GM20000 (cell line): ENCODE measurements around the gene ROBO1.

Experiments used
- DNase-seq: peaks from one replicate; pipeline ENCODE4 v3.0.0; 2012; ENCODE audit warnings: low spot score
- CTCF ChIP-seq: IDR thresholded peaks from 2 replicates; pipeline ENCODE4 v1.5.1; 2012; ENCODE audit warnings: mild to moderate bottlenecking, control low read depth; ENCODE audit errors: extremely low read depth, missing control alignments

ROBO1 gene

GRCh38 chr3:79081335-79081734 is 686.5 kb downstream of the ROBO1 start:
- no peak for DNase-seq
- no peak for TF ChIP-seq CTCF

DNA sequence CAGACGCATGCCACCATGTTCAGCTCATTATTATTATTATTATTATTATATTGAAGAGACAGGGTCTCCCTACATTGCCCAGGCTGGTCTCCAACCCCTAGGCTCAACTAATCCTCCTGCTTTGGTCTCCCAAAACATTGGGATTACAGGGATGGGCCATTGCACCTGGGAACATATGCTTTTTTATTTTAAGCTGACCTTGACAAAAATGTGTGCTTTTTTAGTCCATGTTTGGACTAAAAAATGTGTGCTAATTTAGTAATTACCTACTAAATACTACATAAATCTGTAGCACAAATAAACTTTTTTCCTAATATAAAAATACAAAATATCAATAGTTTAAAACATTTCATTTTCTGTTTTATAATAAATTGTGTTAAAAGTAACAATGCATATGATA is 693.2 kb downstream of the ROBO1 start:
- no peak for DNase-seq
- no peak for TF ChIP-seq CTCF

DNA sequence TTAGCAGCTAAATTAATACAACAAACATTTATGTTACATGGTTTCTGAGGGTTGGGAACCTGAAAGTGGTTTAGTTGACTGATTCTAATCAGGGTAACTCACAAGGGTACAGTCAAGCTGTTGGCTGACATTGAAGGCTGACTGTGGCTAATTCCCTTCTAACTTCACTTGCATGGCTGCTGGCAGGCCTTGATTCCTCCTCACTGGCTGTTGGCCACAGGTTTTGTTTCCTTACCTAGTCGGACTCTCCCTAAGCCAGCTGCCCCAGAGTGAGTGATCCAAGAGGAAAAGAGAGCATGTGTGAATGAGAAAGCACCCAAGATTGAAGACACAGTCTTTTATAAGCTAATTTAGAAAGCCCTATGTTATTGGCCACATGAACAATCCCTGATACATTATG is 700.1 kb downstream of the ROBO1 start:
- no peak for TF ChIP-seq CTCF
- no peak for DNase-seq

GRCh38 chr3:79066481-79066880 is 701.3 kb downstream of the ROBO1 start:
- no peak for DNase-seq
- TF ChIP-seq CTCF, result no peak

DNA sequence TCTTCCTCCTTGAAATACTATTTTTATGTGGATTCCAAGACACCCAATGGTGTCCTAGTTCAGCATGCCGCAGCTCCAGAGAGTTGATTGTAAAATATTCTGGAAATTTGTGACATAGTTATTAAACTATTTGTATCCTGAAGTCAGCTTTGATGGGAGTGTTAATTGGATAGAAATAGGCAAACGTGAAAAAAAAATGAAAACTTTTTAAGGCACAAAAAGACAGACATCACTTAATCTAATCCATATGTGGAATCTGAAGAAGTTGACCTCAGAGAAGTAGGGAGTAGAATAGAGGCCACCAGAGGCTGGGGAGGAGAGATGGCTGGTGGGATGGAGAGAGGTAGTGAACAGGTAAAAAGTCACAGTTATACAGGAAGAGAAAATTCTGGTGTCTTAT is 704.2 kb downstream of the ROBO1 start:
- DNase-seq, result no peak
- TF ChIP-seq CTCF, result no peak

GRCh38 chr3:79057756-79058155 is 710.0 kb downstream of the ROBO1 start:
- DNase-seq, result no peak
- TF ChIP-seq CTCF, result no peak

- no peak for DNase-seq
- no peak for TF ChIP-seq CTCF
Observed at GRCh38 chr3:79056498-79056897, 711.3 kb downstream of the ROBO1 start.

DNA sequence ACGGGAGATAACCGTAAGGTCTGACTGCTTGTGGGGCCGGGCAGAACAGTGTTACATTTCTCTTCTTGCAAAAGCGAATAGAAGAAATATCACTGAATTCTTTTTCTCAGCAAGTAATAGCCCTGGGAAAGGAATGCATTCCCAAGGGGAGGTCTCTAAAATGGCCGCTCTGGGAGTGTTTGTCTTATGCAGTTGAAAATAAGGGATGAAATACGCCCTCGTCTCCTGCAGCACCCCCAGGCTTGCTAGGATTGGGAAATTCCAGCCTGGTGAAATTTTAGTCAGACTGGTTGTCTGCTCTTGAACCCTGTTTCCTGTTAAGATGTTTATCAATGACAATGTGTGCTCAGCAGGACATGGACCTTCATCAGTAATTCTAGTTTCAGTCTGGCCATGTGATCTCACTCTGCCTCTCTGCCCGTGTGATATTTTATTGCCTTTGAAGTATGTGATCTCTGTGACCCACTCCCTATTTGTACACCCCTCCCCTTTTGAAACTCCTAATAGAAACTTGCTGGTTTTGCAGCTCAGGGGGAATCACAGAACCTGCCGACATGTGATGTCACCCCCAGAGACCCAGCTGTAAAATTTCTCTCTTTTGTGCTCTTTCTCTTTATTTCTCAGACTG is 715.6 kb downstream of the ROBO1 start:
- no peak for TF ChIP-seq CTCF
- no peak for DNase-seq
